Stomach smooth muscle (tissue), 2 donors: ENCODE results near the gene INTS2.
"Not testable (repeated sequence)": the region's sequence is repeated elsewhere in the genome, so short reads cannot be mapped to it uniquely, and the experiment has no call there.

Source experiments
- H3K27ac ChIP-seq: one replicate; pipeline ENCODE4 v1.7.0; 2013; ENCODE audit warnings: mild to moderate bottlenecking, low read length, inconsistent platforms
- H3K27me3 ChIP-seq, 2 donors: one replicate each; pipeline ENCODE4 v1.7.0; 2013; ENCODE audit warnings: low read length in 2 of 2; ENCODE audit not compliant: insufficient read depth in 2 of 2, control insufficient read depth in 1 of 2
- H3K36me3 ChIP-seq, 2 donors: one replicate each; pipeline ENCODE4 v1.7.0; 2013; ENCODE audit warnings: low read length in 2 of 2; ENCODE audit not compliant: control insufficient read depth in 2 of 2, insufficient read depth in 2 of 2
- H3K4me1 ChIP-seq: one replicate; pipeline ENCODE4 v1.7.0; 2013; ENCODE audit warnings: low read length; ENCODE audit not compliant: control insufficient read depth, insufficient read depth
- H3K4me3 ChIP-seq, 2 donors: one replicate each; pipeline ENCODE4 v1.7.0; 2013; ENCODE audit warnings: low read length in 2 of 2
- H3K9ac ChIP-seq, 2 donors: one replicate each; pipeline ENCODE4 v1.7.0; 2013; ENCODE audit warnings: low read length in 2 of 2, mild to moderate bottlenecking in 1 of 2
- H3K9me3 ChIP-seq, 2 donors: one replicate each; pipeline ENCODE4 v1.7.0; 2013; ENCODE audit warnings: low read length in 2 of 2; ENCODE audit not compliant: control insufficient read depth in 2 of 2
- donor health status: healthy.
- donor health status: Pancreatic carcinoma.

INTS2 gene

GRCh38 chr17:61835606-61836005, 92.2 kb downstream of the INTS2 start:
- no peaks in the 10 kb centered on the region for H3K27me3 ChIP-seq
- H3K9me3 ChIP-seq = no peaks in the 10 kb centered on the region
- no peak overlapping the region for H3K9ac ChIP-seq
- no peaks in the 10 kb centered on the region for H3K4me1 ChIP-seq
- H3K36me3 ChIP-seq = no peaks in the 10 kb centered on the region
- H3K4me3 ChIP-seq = no peak overlapping the region
- H3K27ac ChIP-seq = no peak overlapping the region

- Histone ChIP-seq H3K27ac (no peak overlapping the region), H3K27me3 (no peaks in the 10 kb centered on the region), H3K4me3 (no peak overlapping the region), H3K36me3 (no peaks in the 10 kb centered on the region), H3K4me1 (no peaks in the 10 kb centered on the region), H3K9me3 (no peaks in the 10 kb centered on the region), H3K9ac (no peak overlapping the region)
Observed at GRCh38 chr17:61834610-61835009, 93.2 kb downstream of the INTS2 start.

GRCh38 chr17:61833536-61834193, 94.1 kb downstream of the INTS2 start:
- H3K4me1 ChIP-seq = no peaks in the 10 kb centered on the region
- no peaks in the 10 kb centered on the region for H3K36me3 ChIP-seq

GRCh38 chr17:61832463-61832862, 95.3 kb downstream of the INTS2 start:
- Histone ChIP-seq H3K9ac (no peak overlapping the region), H3K4me1 (no peaks in the 10 kb centered on the region), H3K27ac (no peak overlapping the region), H3K9me3 (no peaks in the 10 kb centered on the region), H3K36me3 (no peaks in the 10 kb centered on the region), H3K4me3 (no peak overlapping the region), H3K27me3 (no peaks in the 10 kb centered on the region)

More at GRCh38 chr17:61833536-61834193, 94.1 kb downstream of the INTS2 start:
- Histone ChIP-seq H3K4me3 (no peak overlapping the region), H3K27me3 (no peaks in the 10 kb centered on the region), H3K9me3 (no peaks in the 10 kb centered on the region), H3K27ac (no peak overlapping the region), H3K9ac (no peak overlapping the region)

- Histone ChIP-seq H3K4me1 (no peaks in the 10 kb centered on the region), H3K9ac (no peak overlapping the region), H3K27me3 (no peaks in the 10 kb centered on the region), H3K27ac (no peak overlapping the region), H3K9me3 (no peaks in the 10 kb centered on the region), H3K36me3 (no peaks in the 10 kb centered on the region), H3K4me3 (no peak overlapping the region)
Observed at GRCh38 chr17:61831099-61831498, 96.7 kb downstream of the INTS2 start.

GRCh38 chr17:61828694-61829093, 99.1 kb downstream of the INTS2 start:
- Histone ChIP-seq H3K27ac (no peak overlapping the region), H3K4me3 (no peak overlapping the region), H3K4me1 (no peaks in the 10 kb centered on the region), H3K9me3 (no peaks in the 10 kb centered on the region), H3K27me3 (no peaks in the 10 kb centered on the region), H3K36me3 (no peaks in the 10 kb centered on the region), H3K9ac (no peak overlapping the region)

GRCh38 chr17:61827649-61828395, 100.0 kb downstream of the INTS2 start:
- Histone ChIP-seq H3K27me3 (no peaks in the 10 kb centered on the region), H3K9ac (no peak overlapping the region), H3K36me3 (no peaks in the 10 kb centered on the region), H3K4me3 (no peak overlapping the region), H3K27ac (no peak overlapping the region), H3K4me1 (no peaks in the 10 kb centered on the region), H3K9me3 (no peaks in the 10 kb centered on the region)

- H3K27me3 ChIP-seq, H3K27ac ChIP-seq, H3K9me3 ChIP-seq, H3K4me3 ChIP-seq, H3K36me3 ChIP-seq, H3K4me1 ChIP-seq, H3K9ac ChIP-seq: not testable (repeated sequence)
Observed at GRCh38 chr17:61826866-61827265, 100.9 kb downstream of the INTS2 start.

- not testable (repeated sequence) for H3K4me1 ChIP-seq, H3K9me3 ChIP-seq, H3K27ac ChIP-seq, H3K36me3 ChIP-seq, H3K27me3 ChIP-seq, H3K9ac ChIP-seq, H3K4me3 ChIP-seq
Observed at GRCh38 chr17:61826198-61826597, 101.6 kb downstream of the INTS2 start.

GRCh38 chr17:61825448-61826137, 102.2 kb downstream of the INTS2 start:
- no peak overlapping the region for H3K9ac ChIP-seq
- no peak overlapping the region for H3K27ac ChIP-seq
- H3K36me3 ChIP-seq = no peaks in the 10 kb centered on the region

More at GRCh38 chr17:61825448-61826137, 102.2 kb downstream of the INTS2 start:
- no peak overlapping the region for H3K4me3 ChIP-seq
- H3K27me3 ChIP-seq = no peaks in the 10 kb centered on the region
- H3K4me1 ChIP-seq = no peaks in the 10 kb centered on the region
- H3K9me3 ChIP-seq = no peaks in the 10 kb centered on the region
